ENCODE data around the gene ARID3A.

DNA sequence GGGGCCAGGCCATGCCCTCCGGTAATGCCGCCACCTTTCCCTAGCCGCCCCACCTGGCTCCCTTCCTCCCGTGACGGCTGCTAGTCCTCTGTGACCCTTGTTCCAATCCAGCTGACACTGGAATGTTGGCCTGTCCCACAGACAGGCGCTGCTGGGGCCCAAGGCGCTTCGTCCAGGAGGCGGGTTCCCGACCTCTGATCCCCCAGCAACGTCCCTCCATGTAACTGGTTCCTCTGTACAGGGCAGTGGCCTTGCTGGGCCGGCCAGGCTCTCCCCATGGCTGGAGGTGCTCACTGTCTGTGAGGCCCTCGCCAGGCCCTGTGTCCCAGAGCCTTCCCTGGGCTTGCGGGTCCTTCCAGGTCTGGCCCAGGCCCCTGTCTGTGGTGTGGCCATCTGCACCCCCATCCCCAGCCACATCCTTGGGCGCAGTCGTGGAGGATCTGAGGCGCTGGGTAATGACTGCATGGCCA is 67.6 kb downstream of the ARID3A start:
- TF ChIP-seq POLR2A (IDR thresholded peaks at IDR 0.05; ENCODE audit: low read length) (no peak), GATA1 (IDR thresholded peaks at IDR 0.05; ENCODE audit: low read depth, low read length) (no peak)

Measured in erythroblast (primary cell).